Measurements from ENCODE around the gene FGF2. TPM values are rescaled to one million over a fixed set of nuclear protein-coding genes. Genes with fewer than 3 reads are reported as not detected.
A peak's percentile ranks its signal among the peaks of the same experiment; 100 is the strongest.
"Not testable (repeated sequence)": the region's sequence is repeated elsewhere in the genome, so short reads cannot be mapped to it uniquely, and the experiment has no call there.

The FGF2 gene
- total RNA-seq, 2 experiments from 2014 or later: 2.0 to 2.7 TPM

- Mint-ChIP-seq H3K9me3 (no peaks in the 10 kb centered on the region), H3K27ac (no peak overlapping the region), H3K36me3 (no peaks in the 10 kb centered on the region), H3K27me3 (peaks cover 10% of the 10 kb centered on the region), H3K4me1 (peaks cover 8% of the 10 kb centered on the region), H3K4me3 (no peak overlapping the region)
- DNase-seq: no peak
Observed at GRCh38 chr4:122798101-122798500, 28.5 kb upstream of the FGF2 start.

- H3K4me3 Mint-ChIP-seq: no peak overlapping the region
- DNase-seq: no peak
- no peaks in the 10 kb centered on the region for H3K9me3 Mint-ChIP-seq
- peaks cover 10% of the 10 kb centered on the region for H3K27me3 Mint-ChIP-seq
- no peak overlapping the region for H3K27ac Mint-ChIP-seq
- H3K4me1 Mint-ChIP-seq: peaks cover 8% of the 10 kb centered on the region
- no peaks in the 10 kb centered on the region for H3K36me3 Mint-ChIP-seq
Observed at GRCh38 chr4:122798917-122799316, 27.7 kb upstream of the FGF2 start.

GRCh38 chr4:122803788-122804208 lies 22.8 kb upstream of the FGF2 start:
- no peaks in the 10 kb centered on the region for H3K36me3 Mint-ChIP-seq
- H3K9me3 Mint-ChIP-seq: no peaks in the 10 kb centered on the region
- DNase-seq: no peak
- H3K4me3 Mint-ChIP-seq: no peak overlapping the region
- H3K27me3 Mint-ChIP-seq: peaks cover 6% of the 10 kb centered on the region
- H3K4me1 Mint-ChIP-seq: no peaks in the 10 kb centered on the region
- no peak overlapping the region for H3K27ac Mint-ChIP-seq

GRCh38 chr4:122806981-122807679 lies 19.5 kb upstream of the FGF2 start:
- Mint-ChIP-seq H3K27ac (no peak overlapping the region), H3K36me3 (no peaks in the 10 kb centered on the region), H3K27me3 (peaks cover 6% of the 10 kb centered on the region), H3K4me3 (no peak overlapping the region), H3K9me3 (no peaks in the 10 kb centered on the region), H3K4me1 (no peaks in the 10 kb centered on the region)
- no peak for DNase-seq

- Mint-ChIP-seq H3K27ac (no peak overlapping the region), H3K4me1 (peaks cover 5% of the 10 kb centered on the region), H3K9me3 (no peaks in the 10 kb centered on the region), H3K4me3 (no peak overlapping the region), H3K36me3 (no peaks in the 10 kb centered on the region), H3K27me3 (peaks cover 6% of the 10 kb centered on the region)
- DNase-seq: no peak
Observed at GRCh38 chr4:122810669-122811068, 16.0 kb upstream of the FGF2 start.

GRCh38 chr4:122811781-122812180 lies 14.8 kb upstream of the FGF2 start:
- H3K4me3 Mint-ChIP-seq, H3K27me3 Mint-ChIP-seq, H3K36me3 Mint-ChIP-seq, H3K4me1 Mint-ChIP-seq, H3K9me3 Mint-ChIP-seq, H3K27ac Mint-ChIP-seq, DNase-seq: not testable (repeated sequence)

- H3K36me3 Mint-ChIP-seq, H3K27ac Mint-ChIP-seq, H3K9me3 Mint-ChIP-seq: not testable (repeated sequence)
Observed at GRCh38 chr4:122812823-122813222, 13.8 kb upstream of the FGF2 start.

GRCh38 chr4:122814426-122814825 lies 12.2 kb upstream of the FGF2 start:
- Mint-ChIP-seq H3K4me3 (no peak overlapping the region), H3K36me3 (no peaks in the 10 kb centered on the region), H3K4me1 (peaks cover 5% of the 10 kb centered on the region), H3K27me3 (peaks cover 10% of the 10 kb centered on the region), H3K9me3 (no peaks in the 10 kb centered on the region), H3K27ac (no peak overlapping the region)
- no peak for DNase-seq

More at GRCh38 chr4:122812823-122813222, 13.8 kb upstream of the FGF2 start:
- H3K4me1 Mint-ChIP-seq, DNase-seq, H3K27me3 Mint-ChIP-seq, H3K4me3 Mint-ChIP-seq: not testable (repeated sequence)

GRCh38 chr4:122815248-122815647 lies 11.4 kb upstream of the FGF2 start:
- Mint-ChIP-seq H3K4me3 (no peak overlapping the region), H3K36me3 (no peaks in the 10 kb centered on the region), H3K4me1 (peaks cover 5% of the 10 kb centered on the region), H3K27ac (no peak overlapping the region), H3K27me3 (peaks cover 18% of the 10 kb centered on the region), H3K9me3 (no peaks in the 10 kb centered on the region)
- no peak for DNase-seq

GRCh38 chr4:122816476-122816875 lies 10.2 kb upstream of the FGF2 start:
- Mint-ChIP-seq H3K9me3 (no peaks in the 10 kb centered on the region), H3K36me3 (no peaks in the 10 kb centered on the region), H3K4me3 (no peak overlapping the region), H3K27ac (no peak overlapping the region), H3K4me1 (peaks cover 5% of the 10 kb centered on the region), H3K27me3 (peaks cover 25% of the 10 kb centered on the region)
- no peak for DNase-seq

- Mint-ChIP-seq H3K4me3 (no peak overlapping the region), H3K4me1 (no peaks in the 10 kb centered on the region), H3K27ac (no peak overlapping the region), H3K9me3 (peaks cover 1% of the 10 kb centered on the region), H3K36me3 (no peaks in the 10 kb centered on the region), H3K27me3 (peaks cover 48% of the 10 kb centered on the region)
- no peak for DNase-seq
Observed at GRCh38 chr4:122819708-122820449, 6.8 kb upstream of the FGF2 start.

- no peaks in the 10 kb centered on the region for H3K4me1 Mint-ChIP-seq
- H3K9me3 Mint-ChIP-seq: peaks cover 2% of the 10 kb centered on the region
- H3K4me3 Mint-ChIP-seq: no peak overlapping the region
- no peak for DNase-seq
- H3K27ac Mint-ChIP-seq: no peak overlapping the region
- peaks cover 60% of the 10 kb centered on the region for H3K27me3 Mint-ChIP-seq
- H3K36me3 Mint-ChIP-seq: no peaks in the 10 kb centered on the region
Observed at GRCh38 chr4:122821092-122821491, 5.5 kb upstream of the FGF2 start.

- Mint-ChIP-seq H3K27ac (no peak overlapping the region), H3K27me3 (peaks cover 67% of the 10 kb centered on the region), H3K36me3 (no peaks in the 10 kb centered on the region), H3K4me3 (no peak overlapping the region), H3K4me1 (no peaks in the 10 kb centered on the region), H3K9me3 (peaks cover 2% of the 10 kb centered on the region)
- DNase-seq: no peak
Observed at GRCh38 chr4:122822466-122822865, 4.2 kb upstream of the FGF2 start.

GRCh38 chr4:122823476-122823875 lies 3.2 kb upstream of the FGF2 start:
- Mint-ChIP-seq H3K36me3 (no peaks in the 10 kb centered on the region), H3K4me3 (no peak overlapping the region), H3K4me1 (peaks cover 8% of the 10 kb centered on the region), H3K9me3 (peaks cover 2% of the 10 kb centered on the region), H3K27ac (no peak overlapping the region), H3K27me3 (peaks cover 72% of the 10 kb centered on the region)
- DNase-seq: no peak

- DNase-seq: no peak
- H3K4me1 Mint-ChIP-seq: peaks cover 8% of the 10 kb centered on the region
- no peak overlapping the region for H3K27ac Mint-ChIP-seq
- H3K27me3 Mint-ChIP-seq: peaks cover 76% of the 10 kb centered on the region
- H3K36me3 Mint-ChIP-seq: no peaks in the 10 kb centered on the region
- no peak overlapping the region for H3K4me3 Mint-ChIP-seq
- H3K9me3 Mint-ChIP-seq: peaks cover 2% of the 10 kb centered on the region
Observed at GRCh38 chr4:122824616-122825015, 2.0 kb upstream of the FGF2 start.

- Mint-ChIP-seq H3K27me3 (peaks cover 78% of the 10 kb centered on the region), H3K4me3 (peak overlapping the region; percentile 20), H3K9me3 (peaks cover 2% of the 10 kb centered on the region), H3K4me1 (peaks cover 8% of the 10 kb centered on the region), H3K27ac (no peak overlapping the region), H3K36me3 (no peaks in the 10 kb centered on the region)
- no peak for DNase-seq
Observed at GRCh38 chr4:122826079-122826527, 528 bp upstream of the FGF2 start.
